Breast epithelium (tissue), 4 donors: ENCODE results near the gene ITPR3. TPM values are rescaled to one million over a fixed set of nuclear protein-coding genes. Genes with fewer than 3 reads are reported as not detected.

Experiments
- DNase-seq, 2 donors: peaks; one replicate each; pipeline ENCODE4 v3.0.0-alpha.2; 2019; ENCODE audit warnings: low spot score in 2 of 2
- H3K27ac ChIP-seq, 2 donors: fragments of 200-600 bp; sonication (generic) in 1 of 2; one replicate each; pipeline ENCODE4 v1.5.1; 2016 to 2019; ENCODE audit warnings: mild to moderate bottlenecking in 1 of 2
- H3K27me3 ChIP-seq, 2 donors: fragments of 200-600 bp; sonication (generic) in 1 of 2; one replicate each; pipeline versions ENCODE4 v1.5.1 to v1.6.0; 2017 to 2019; ENCODE audit warnings: control low read depth in 1 of 2, mild to moderate bottlenecking in 1 of 2
- H3K36me3 ChIP-seq: fragments of 200-600 bp; one replicate; pipeline ENCODE4 v1.5.1; 2019
- H3K4me1 ChIP-seq, 2 donors: fragments of 200-600 bp; sonication (generic); one replicate each; pipeline ENCODE4 v1.5.1; 2016 to 2019; ENCODE audit warnings: control low read depth in 1 of 2
- H3K4me3 ChIP-seq, 3 donors: fragments of 200-600 bp; sonication (generic); 1 replicate in 2 of 3; 2 replicates in 1 of 3; pipeline ENCODE4 v1.5.1; 2016 to 2019; ENCODE audit warnings: mild to moderate bottlenecking in 3 of 3, moderate library complexity in 2 of 3
- H3K9me3 ChIP-seq, 2 donors: fragments of 200-600 bp; sonication (generic) in 1 of 2; one replicate each; pipeline ENCODE4 v1.5.1; 2016 to 2019; ENCODE audit warnings: control low read depth in 1 of 2
- POLR2A ChIP-seq: fragments of 450-650 bp; IDR thresholded peaks from one replicate; pipeline ENCODE4 v1.6.1; 2016; ENCODE audit warnings: antibody characterized with exemption, mild to moderate bottlenecking, moderate library complexity
- POLR2AphosphoS5 ChIP-seq, 3 donors: sonication (generic); formaldehyde crosslinking; IDR thresholded peaks; one replicate each; pipeline ENCODE4 v1.6.1; 2017; ENCODE audit warnings: antibody characterized with exemption in 3 of 3
- intact Hi-C: fragments of 100-400 bp; cut with DNase I; formaldehyde crosslinking; loops from one replicate; pipeline ENCODE4 v1.15.1; 2023; ENCODE audit warnings: low total_unique reads
- total RNA-seq, 3 donors: library from RNA; depleted of rRNA; stranded (reverse); fragments of >200 nt; gene quantifications; one replicate each; pipeline ENCODE4 v1.1.0, GENCODE V29; 2016
- TF ChIP-seq, protein P1 (sequence below), 3 donors: fragments of 450-650 bp; IDR thresholded peaks; one replicate each; pipeline ENCODE4 v1.5.1; 2016 to 2017; ENCODE audit warnings: antibody characterized with exemption in 3 of 3, mild to moderate bottlenecking in 3 of 3, moderate library complexity in 3 of 3

ITPR3 gene
- total RNA-seq, 3 donors from 2014 or later: 18.4 to 40.0 (median 27.7) TPM

DNA sequence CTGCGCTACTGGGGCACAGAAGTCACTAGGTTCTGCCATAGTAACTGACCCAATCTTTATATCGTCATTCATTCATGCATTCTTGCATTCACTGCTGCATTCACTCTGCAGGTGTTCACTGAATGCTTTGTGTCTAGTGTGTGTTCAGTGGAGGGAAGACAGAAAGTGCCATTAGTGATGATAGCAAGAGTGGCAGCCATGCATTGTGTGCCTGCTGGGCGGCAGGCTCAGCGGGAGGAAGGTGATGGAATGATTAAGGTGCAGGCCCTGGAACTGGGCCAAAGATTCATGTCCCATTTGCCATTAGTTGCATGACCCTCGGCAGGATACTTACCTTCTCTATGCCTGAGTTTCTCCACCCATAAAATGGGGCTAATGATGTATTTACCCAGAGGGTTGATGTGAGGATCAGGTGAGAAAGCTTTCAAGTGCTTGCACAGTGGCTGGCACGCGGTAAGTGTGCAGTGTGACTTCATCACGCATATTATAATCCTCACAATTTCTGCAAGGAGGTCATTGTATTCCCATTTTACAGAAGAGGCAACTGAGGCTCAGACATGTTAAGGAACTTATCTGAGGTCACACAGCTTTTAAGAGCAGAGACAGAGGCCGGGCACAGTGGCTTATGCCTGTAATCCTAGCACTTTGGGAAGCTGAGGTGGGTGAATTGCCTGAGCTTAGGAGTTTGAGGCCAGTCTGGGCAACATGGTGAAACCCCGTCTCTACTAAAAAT is 40.1 kb downstream of the ITPR3 start:
- Histone ChIP-seq H3K27ac (no peak overlapping the region), H3K9me3 (no peaks in the 10 kb centered on the region), H3K27me3 (no peaks in the 10 kb centered on the region), H3K4me3 (no peak overlapping the region), H3K36me3 (no peaks in the 10 kb centered on the region), H3K4me1 (no peaks in the 10 kb centered on the region)
- no peak for DNase-seq
- intact Hi-C loops: no loop called here
- TF ChIP-seq POLR2AphosphoS5 (IDR thresholded peaks at IDR 0.05): no peak
- no peak for TF ChIP-seq POLR2A
- TF ChIP-seq, protein P1, sequence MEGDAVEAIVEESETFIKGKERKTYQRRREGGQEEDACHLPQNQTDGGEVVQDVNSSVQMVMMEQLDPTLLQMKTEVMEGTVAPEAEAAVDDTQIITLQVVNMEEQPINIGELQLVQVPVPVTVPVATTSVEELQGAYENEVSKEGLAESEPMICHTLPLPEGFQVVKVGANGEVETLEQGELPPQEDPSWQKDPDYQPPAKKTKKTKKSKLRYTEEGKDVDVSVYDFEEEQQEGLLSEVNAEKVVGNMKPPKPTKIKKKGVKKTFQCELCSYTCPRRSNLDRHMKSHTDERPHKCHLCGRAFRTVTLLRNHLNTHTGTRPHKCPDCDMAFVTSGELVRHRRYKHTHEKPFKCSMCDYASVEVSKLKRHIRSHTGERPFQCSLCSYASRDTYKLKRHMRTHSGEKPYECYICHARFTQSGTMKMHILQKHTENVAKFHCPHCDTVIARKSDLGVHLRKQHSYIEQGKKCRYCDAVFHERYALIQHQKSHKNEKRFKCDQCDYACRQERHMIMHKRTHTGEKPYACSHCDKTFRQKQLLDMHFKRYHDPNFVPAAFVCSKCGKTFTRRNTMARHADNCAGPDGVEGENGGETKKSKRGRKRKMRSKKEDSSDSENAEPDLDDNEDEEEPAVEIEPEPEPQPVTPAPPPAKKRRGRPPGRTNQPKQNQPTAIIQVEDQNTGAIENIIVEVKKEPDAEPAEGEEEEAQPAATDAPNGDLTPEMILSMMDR (IDR thresholded peaks at IDR 0.05): no peak

DNA sequence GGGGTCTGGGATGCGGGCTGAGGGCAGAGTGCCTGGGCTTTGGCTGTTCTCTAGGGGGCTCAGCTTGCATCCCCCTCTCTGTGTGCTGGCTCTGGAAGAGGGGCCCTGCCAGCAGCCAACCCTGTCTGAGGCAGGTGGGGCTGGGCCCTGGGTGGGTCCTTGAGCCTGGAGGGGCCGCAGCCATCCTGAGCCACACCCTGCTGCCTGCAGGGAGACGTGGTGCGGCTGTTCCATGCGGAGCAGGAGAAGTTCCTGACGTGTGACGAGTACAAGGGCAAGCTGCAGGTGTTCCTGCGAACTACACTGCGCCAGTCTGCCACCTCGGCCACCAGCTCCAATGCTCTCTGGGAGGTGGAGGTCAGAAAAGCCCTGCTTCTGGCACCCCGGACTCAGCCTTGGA is 41.2 kb downstream of the ITPR3 start:
- Histone ChIP-seq H3K27me3 (no peaks in the 10 kb centered on the region), H3K4me1 (no peaks in the 10 kb centered on the region), H3K36me3 (peaks cover 2% of the 10 kb centered on the region), H3K4me3 (no peak overlapping the region), H3K9me3 (no peaks in the 10 kb centered on the region), H3K27ac (no peak overlapping the region)
- TF ChIP-seq, protein P1 (IDR thresholded peaks at IDR 0.05): no peak
- TF ChIP-seq POLR2AphosphoS5 (IDR thresholded peaks at IDR 0.05) (no peak), POLR2A (no peak)
- DNase-seq: no peak
- intact Hi-C loops: no loop called here

DNA sequence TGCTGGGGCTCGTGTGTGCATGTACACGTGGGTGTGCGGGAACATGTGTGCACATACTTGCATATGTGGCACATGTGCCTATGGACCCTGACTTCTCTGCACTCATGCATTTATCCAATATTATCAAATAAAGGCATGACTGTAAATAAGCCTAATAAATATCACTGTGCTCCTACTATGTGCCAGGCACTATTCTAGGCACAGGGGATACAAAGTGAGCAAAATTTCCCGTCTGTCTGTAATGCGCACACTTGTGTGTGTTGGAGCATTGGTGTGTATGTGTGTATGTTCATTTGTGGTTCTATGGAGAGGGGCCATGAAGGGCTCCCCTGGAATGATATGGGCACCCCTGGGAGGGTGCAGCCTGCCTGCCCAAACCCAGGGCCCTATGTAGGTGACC is 41.9 kb downstream of the ITPR3 start:
- Histone ChIP-seq H3K36me3 (peaks cover 9% of the 10 kb centered on the region), H3K27ac (no peak overlapping the region), H3K4me3 (no peak overlapping the region), H3K4me1 (no peaks in the 10 kb centered on the region), H3K27me3 (no peaks in the 10 kb centered on the region), H3K9me3 (no peaks in the 10 kb centered on the region)
- intact Hi-C loops: no loop called here
- TF ChIP-seq POLR2A: no peak
- no peak for TF ChIP-seq POLR2AphosphoS5 (IDR thresholded peaks at IDR 0.05)
- TF ChIP-seq, protein P1 (IDR thresholded peaks at IDR 0.05): no peak
- no peak for DNase-seq

DNA sequence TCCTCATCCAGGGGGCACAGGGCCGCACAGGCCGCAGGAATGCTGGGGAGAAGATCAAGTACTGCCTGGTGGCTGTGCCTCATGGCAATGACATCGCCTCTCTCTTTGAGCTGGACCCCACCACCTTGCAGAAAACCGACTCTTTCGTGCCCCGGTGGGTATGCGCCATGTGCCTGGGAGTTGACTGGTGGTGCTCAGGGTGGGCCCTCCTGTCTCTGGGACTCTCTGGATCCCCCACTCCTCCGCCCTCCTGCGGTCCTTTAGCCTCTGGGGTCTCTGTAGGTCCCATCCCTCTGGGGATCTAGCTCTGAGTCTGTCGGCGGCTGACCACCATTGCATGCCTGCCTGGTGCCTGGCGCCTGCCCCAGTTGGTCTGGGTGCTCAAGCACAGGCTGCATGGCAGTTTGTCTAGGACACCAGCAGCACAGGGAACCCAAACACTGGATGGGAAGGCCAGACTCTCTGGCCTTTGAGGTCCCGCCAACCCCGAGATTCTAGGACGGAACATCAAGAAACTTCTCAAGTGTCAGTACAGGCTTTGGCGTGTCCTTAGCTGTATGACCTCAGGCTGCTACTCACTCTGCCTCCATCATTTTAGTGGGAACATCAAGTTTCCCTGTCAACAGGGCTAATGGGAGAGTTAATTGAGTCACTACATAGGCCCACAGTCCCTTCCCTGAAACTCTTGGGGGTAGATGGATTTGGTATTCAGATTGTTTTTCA is 42.8 kb downstream of the ITPR3 start:
- Histone ChIP-seq H3K27me3 (no peaks in the 10 kb centered on the region), H3K4me3 (no peak overlapping the region), H3K9me3 (no peaks in the 10 kb centered on the region), H3K27ac (no peak overlapping the region), H3K36me3 (peaks cover 16% of the 10 kb centered on the region), H3K4me1 (no peaks in the 10 kb centered on the region)
- intact Hi-C loops: no loop called here
- TF ChIP-seq, protein P1 (IDR thresholded peaks at IDR 0.05): no peak
- TF ChIP-seq POLR2AphosphoS5 (IDR thresholded peaks at IDR 0.05): no peak
- TF ChIP-seq POLR2A: no peak
- no peak for DNase-seq

DNA sequence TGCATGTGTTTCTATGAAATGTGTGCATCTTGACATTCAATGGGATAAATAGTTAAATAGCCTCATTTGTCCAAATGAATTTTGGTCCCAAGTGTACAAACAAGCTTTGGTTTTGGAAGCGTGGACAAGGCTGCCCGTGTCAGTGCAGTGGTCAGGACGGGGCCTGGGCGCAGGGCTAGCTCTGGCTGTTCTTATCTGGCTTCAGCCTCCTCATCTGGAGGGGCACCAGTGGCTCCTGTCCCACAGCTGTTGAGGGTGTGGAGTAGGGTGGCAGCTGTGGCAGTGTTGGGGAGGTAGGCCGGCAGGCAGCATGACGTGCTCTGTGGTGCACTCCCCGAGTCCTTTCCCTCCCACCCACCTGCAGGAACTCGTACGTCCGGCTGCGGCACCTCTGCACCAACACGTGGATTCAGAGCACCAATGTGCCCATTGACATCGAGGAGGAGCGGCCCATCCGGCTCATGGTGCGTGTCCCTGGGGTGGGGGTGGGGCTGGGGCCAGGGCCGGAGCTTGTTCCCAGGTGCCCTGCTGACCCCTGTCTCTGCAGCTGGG is 43.5 kb downstream of the ITPR3 start:
- H3K9me3 ChIP-seq: no peaks in the 10 kb centered on the region
- H3K27me3 ChIP-seq: no peaks in the 10 kb centered on the region
- no peak for DNase-seq
- H3K4me3 ChIP-seq: no peak overlapping the region
- intact Hi-C loops: no loop called here
- H3K36me3 ChIP-seq: peaks cover 17% of the 10 kb centered on the region
- no peak overlapping the region for H3K27ac ChIP-seq
- TF ChIP-seq, protein P1 (IDR thresholded peaks at IDR 0.05): no peak
- TF ChIP-seq POLR2AphosphoS5 (IDR thresholded peaks at IDR 0.05): no peak
- no peak for TF ChIP-seq POLR2A
- no peaks in the 10 kb centered on the region for H3K4me1 ChIP-seq
